RWPE1 (cell line): ENCODE measurements around the gene PCCA.

Source experiments
- CTCF ChIA-PET: fragments of 350-600 bp; sonication (Branson Sonifier 250); formaldehyde crosslinking; extraction: SDS; loops from one replicate; lab custom pipeline; 2021; lab: Yijun Ruan, JAX
- POLR2A ChIA-PET: fragments of 400-600 bp; formaldehyde crosslinking; extraction: SDS; loops from one replicate; lab custom pipeline; 2020; ENCODE audit warnings: antibody characterized with exemption; ENCODE audit not compliant: low non-redundant PET; lab: Yijun Ruan, JAX
- DNase-seq: peaks from one replicate; pipeline ENCODE4 v3.0.0; 2012; ENCODE audit warnings: low spot score
- H3K27ac ChIP-seq: fragments of 450-650 bp; 2 replicates; pipeline ENCODE4 v1.5.1; 2017
- CTCF ChIP-seq: fragments of 450-650 bp; conservative IDR thresholded peaks from 2 replicates; pipeline ENCODE4 v1.5.1; 2017; ENCODE audit warnings: low read depth, mild to moderate bottlenecking

Gene PCCA, protein sequence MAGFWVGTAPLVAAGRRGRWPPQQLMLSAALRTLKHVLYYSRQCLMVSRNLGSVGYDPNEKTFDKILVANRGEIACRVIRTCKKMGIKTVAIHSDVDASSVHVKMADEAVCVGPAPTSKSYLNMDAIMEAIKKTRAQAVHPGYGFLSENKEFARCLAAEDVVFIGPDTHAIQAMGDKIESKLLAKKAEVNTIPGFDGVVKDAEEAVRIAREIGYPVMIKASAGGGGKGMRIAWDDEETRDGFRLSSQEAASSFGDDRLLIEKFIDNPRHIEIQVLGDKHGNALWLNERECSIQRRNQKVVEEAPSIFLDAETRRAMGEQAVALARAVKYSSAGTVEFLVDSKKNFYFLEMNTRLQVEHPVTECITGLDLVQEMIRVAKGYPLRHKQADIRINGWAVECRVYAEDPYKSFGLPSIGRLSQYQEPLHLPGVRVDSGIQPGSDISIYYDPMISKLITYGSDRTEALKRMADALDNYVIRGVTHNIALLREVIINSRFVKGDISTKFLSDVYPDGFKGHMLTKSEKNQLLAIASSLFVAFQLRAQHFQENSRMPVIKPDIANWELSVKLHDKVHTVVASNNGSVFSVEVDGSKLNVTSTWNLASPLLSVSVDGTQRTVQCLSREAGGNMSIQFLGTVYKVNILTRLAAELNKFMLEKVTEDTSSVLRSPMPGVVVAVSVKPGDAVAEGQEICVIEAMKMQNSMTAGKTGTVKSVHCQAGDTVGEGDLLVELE

DNA sequence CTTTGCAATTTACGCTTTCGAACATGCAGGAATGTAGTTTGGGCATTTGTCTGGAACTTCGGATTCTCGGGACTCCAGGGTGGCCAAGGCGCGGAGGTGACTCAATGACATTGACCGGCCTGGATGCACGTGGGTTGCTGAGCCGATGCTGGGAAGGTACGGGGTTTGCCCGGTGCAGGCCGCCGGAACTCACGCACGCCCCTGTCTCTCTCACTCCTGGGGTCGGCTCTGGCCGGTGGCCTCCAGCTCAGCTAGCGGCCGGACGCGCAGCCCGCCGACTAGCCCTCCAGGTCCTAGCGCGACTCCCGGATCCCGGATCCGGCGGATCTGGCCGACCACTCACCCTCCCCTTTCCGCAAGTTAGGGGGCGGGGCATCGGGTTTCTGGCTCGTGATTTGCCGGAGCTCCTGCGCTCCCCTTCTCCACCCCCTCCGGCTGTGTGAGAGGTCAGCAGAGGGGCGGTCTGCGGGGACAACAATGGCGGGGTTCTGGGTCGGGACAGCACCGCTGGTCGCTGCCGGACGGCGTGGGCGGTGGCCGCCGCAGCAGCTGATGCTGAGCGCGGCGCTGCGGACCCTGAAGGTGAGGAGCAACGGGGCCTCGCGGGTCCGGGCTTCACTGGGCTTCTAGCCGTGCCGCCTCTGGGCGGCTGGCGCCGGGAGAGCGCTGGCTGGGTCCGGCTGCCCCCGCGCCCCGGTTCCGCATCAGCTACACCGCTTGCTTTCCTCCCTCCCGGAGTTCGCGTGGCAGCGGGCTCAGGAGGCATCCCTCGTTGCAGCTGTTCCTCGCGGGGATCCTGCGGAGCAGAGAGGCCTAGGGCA is at the start of gene PCCA:
PCCA (plus strand) TSS at position 450 of the 821 bp plus-strand sequence; CDS start at position 478, 28 bp downstream.
- peak; percentile 92 for DNase-seq
- no peak for TF ChIP-seq CTCF
- POLR2A ChIA-PET: interaction anchor here (0.6 kb wide), 1 partner anchor 12 kb away, joined by 3 read pairs; no protein-coding TSS in a partner anchor
- CTCF ChIA-PET: interaction anchor here (0.6 to 0.7 kb wide), 2 partner anchors 49 to 137 kb away, joined by 3 to 4 read pairs; no protein-coding TSS in a partner anchor
- peak within 1 kb of the TSS; percentile 72 for H3K27ac ChIP-seq

- CTCF ChIA-PET: interaction anchor here (0.6 kb wide), 1 partner anchor 49 kb away, joined by 4 read pairs; the partner anchor contains the start of gene PCCA
Observed at GRCh38 chr13:100039740-100040139, 49.2 kb upstream of the PCCA start.

DNA sequence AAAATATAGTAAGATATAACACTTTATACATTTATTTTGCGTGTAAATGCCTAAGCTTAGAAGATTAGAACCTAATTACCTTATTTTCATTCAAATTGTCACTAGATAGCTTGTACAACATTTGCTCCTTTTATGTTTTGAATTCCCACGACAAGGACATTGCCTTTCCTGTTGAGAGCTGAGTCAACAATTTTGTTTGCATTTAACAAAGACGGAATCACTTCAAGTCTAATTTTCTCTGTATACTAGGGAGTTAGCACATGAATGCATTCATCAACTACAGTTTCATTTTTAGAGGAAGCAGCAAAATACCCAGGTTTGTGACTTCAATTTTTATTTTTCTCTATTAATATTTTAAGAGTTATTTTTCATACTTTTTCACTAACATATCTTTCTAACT is 48.7 kb upstream of the PCCA start:
- no peak overlapping the region for H3K27ac ChIP-seq
- no peak for DNase-seq
- ChIA-PET POLR2A (no interaction called here), CTCF (interaction anchor here (0.6 to 0.7 kb wide), 2 partner anchors 48 to 159 kb away, joined by 3 to 4 read pairs; partner anchors contain the start of gene PCCA)
- no peak for TF ChIP-seq CTCF

More at GRCh38 chr13:100039740-100040139, 49.2 kb upstream of the PCCA start:
- no peak overlapping the region for H3K27ac ChIP-seq
- DNase-seq: no peak
- TF ChIP-seq CTCF: no peak
- POLR2A ChIA-PET: no interaction called here

DNA sequence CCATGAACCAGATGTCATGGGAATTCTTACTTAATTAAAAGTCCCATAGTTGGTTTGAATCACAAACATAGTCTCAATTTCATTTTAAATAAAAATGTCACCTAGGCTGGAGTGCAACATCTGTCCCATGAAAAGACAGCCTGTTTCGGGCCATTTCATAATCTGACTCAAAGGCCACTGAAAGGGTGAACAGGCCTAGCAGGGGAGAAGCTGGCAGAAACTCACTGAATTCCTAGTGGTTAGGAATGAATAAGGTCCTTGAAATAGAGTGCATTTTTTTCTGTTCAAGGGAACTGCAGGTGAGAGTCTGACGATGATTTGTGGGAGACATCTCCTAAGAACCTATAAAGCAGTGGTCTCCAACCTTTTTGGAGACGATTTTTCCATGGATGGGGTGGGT is 44.0 kb upstream of the PCCA start:
- no peak for TF ChIP-seq CTCF
- POLR2A ChIA-PET: no interaction called here
- no peak for DNase-seq
- H3K27ac ChIP-seq: no peak overlapping the region
- CTCF ChIA-PET: interaction anchor here (0.7 kb wide), 1 partner anchor 18 kb away, joined by 3 read pairs; no protein-coding TSS in a partner anchor

- DNase-seq: no peak
- no peak for TF ChIP-seq CTCF
- no peak overlapping the region for H3K27ac ChIP-seq
- CTCF ChIA-PET: interaction anchor here (0.7 kb wide), 1 partner anchor 19 kb away, joined by 3 read pairs; no protein-coding TSS in a partner anchor
- POLR2A ChIA-PET: no interaction called here
Observed at GRCh38 chr13:100045355-100045754, 43.5 kb upstream of the PCCA start.

GRCh38 chr13:100051070-100051469 is 37.8 kb upstream of the PCCA start:
- TF ChIP-seq CTCF: no peak
- ChIA-PET CTCF (interaction anchor here (0.6 kb wide), 1 partner anchor 8 kb away, joined by 4 read pairs; no protein-coding TSS in a partner anchor), POLR2A (no interaction called here)
- H3K27ac ChIP-seq: no peak overlapping the region
- no peak for DNase-seq
